ENCODE measurements around the gene FZD7.

Gene FZD7

DNA sequence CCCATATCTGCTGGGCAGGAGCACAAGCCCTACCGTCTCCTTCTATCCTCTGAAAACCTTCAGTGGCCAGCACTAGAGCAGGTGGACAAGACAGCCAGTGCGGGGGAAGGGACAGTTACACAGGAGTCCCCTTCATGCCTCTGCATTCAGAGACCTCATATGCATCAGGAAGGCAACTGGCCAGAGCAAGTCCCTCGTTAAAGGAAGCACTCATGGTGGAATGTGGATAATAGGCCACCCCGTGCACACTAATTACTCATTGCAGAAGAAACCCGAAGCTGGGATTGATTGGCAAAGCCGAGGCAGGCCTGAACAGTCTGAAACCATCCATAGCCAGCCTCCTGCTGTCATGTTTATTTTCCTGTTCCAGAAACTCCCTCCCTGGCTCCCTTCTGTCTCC is 50.6 kb downstream of the FZD7 start:
- Histone ChIP-seq H3K27me3 (ENCODE audit: insufficient read depth, low read depth) (no peaks in the 10 kb centered on the region), H3K36me3 (ENCODE audit: insufficient read depth) (no peaks in the 10 kb centered on the region), H2AFZ (ENCODE audit: low read depth) (no peak overlapping the region), H3K9ac (no peak overlapping the region), H3K4me1 (ENCODE audit: low read depth, poor library complexity, severe bottlenecking) (no peaks in the 10 kb centered on the region), H3K4me2 (no peak overlapping the region), H4K20me1 (ENCODE audit: insufficient read depth) (no peaks in the 10 kb centered on the region), H3K27ac (no peak overlapping the region), H3K79me2 (ENCODE audit: insufficient read depth, low read depth) (no peaks in the 10 kb centered on the region), H3K4me3 (IDR thresholded peaks at IDR 0.05; ENCODE audit: insufficient read depth, low read depth, low read length) (no peak overlapping the region)
- TF ChIP-seq, protein P1, sequence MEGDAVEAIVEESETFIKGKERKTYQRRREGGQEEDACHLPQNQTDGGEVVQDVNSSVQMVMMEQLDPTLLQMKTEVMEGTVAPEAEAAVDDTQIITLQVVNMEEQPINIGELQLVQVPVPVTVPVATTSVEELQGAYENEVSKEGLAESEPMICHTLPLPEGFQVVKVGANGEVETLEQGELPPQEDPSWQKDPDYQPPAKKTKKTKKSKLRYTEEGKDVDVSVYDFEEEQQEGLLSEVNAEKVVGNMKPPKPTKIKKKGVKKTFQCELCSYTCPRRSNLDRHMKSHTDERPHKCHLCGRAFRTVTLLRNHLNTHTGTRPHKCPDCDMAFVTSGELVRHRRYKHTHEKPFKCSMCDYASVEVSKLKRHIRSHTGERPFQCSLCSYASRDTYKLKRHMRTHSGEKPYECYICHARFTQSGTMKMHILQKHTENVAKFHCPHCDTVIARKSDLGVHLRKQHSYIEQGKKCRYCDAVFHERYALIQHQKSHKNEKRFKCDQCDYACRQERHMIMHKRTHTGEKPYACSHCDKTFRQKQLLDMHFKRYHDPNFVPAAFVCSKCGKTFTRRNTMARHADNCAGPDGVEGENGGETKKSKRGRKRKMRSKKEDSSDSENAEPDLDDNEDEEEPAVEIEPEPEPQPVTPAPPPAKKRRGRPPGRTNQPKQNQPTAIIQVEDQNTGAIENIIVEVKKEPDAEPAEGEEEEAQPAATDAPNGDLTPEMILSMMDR (conservative IDR thresholded peaks at IDR 0.05; ENCODE audit: low read depth, low read length): no peak

All from KMS-11 (cell line).